Mesenchymal stem cell (in vitro differentiated cells and primary cell): ENCODE data around the gene STRAP.

Experiments used
- DNase-seq: peaks from one replicate; pipeline ENCODE4 v3.0.0-alpha.2; 2013
- H2AFZ ChIP-seq: one replicate; pipeline ENCODE4 v1.6.1; 2013; ENCODE audit warnings: low read depth, mild to moderate bottlenecking, control low read depth, inconsistent platforms, low read length, moderate library complexity
- H2AK5ac ChIP-seq: 2 replicates; pipeline ENCODE4 v1.6.1; 2013; ENCODE audit warnings: low read length, moderate library complexity, mild to moderate bottlenecking, inconsistent platforms; ENCODE audit not compliant: severe bottlenecking
- H2BK120ac ChIP-seq: one replicate; pipeline ENCODE4 v1.6.1; 2013; ENCODE audit warnings: low read depth, mild to moderate bottlenecking, inconsistent platforms, low read length, moderate library complexity
- H2BK12ac ChIP-seq, 2 experiments: one replicate each; pipeline ENCODE4 v1.6.1; 2013; ENCODE audit warnings: inconsistent platforms in 2 of 2, low read length in 2 of 2, mild to moderate bottlenecking in 2 of 2, moderate library complexity in 2 of 2, control low read depth in 1 of 2
- H2BK15ac ChIP-seq: one replicate; pipeline ENCODE4 v1.6.1; 2013; ENCODE audit warnings: mild to moderate bottlenecking, low read depth, inconsistent platforms; ENCODE audit not compliant: poor library complexity, severe bottlenecking
- H2BK5ac ChIP-seq: 2 replicates; pipeline ENCODE4 v1.6.1; 2013; ENCODE audit warnings: low read depth, mild to moderate bottlenecking, low read length, control low read depth, inconsistent platforms; ENCODE audit not compliant: poor library complexity, severe bottlenecking
- H3K14ac ChIP-seq, 2 experiments: one replicate each; pipeline ENCODE4 v1.6.1; 2013; ENCODE audit warnings: inconsistent platforms in 2 of 2, low read length in 2 of 2, control low read depth in 1 of 2, mild to moderate bottlenecking in 1 of 2, moderate library complexity in 1 of 2
- H3K18ac ChIP-seq, 2 experiments: one replicate each; pipeline ENCODE4 v1.6.1; 2013; ENCODE audit warnings: inconsistent platforms in 2 of 2, low read length in 2 of 2, control low read depth in 1 of 2, low read depth in 1 of 2, mild to moderate bottlenecking in 1 of 2
- H3K23ac ChIP-seq, 2 experiments: one replicate each; pipeline ENCODE4 v1.6.1; 2013; ENCODE audit warnings: inconsistent platforms in 2 of 2, low read length in 2 of 2, mild to moderate bottlenecking in 2 of 2, moderate library complexity in 2 of 2, control low read depth in 1 of 2
- H3K27ac ChIP-seq: 2 replicates; pipeline ENCODE4 v1.5.1; 2013; ENCODE audit warnings: mild to moderate bottlenecking, moderate library complexity, low read length, control low read depth, inconsistent platforms; ENCODE audit not compliant: poor library complexity, severe bottlenecking
- H3K27me3 ChIP-seq, 2 experiments: 2 replicates each; pipeline versions ENCODE4 v1.6.1 to v1.7.0; 2013; ENCODE audit warnings: low read length in 2 of 2, mild to moderate bottlenecking in 2 of 2, moderate library complexity in 2 of 2, control low read depth in 1 of 2, inconsistent platforms in 1 of 2; ENCODE audit not compliant: control insufficient read depth in 1 of 2, insufficient read depth in 1 of 2
- H3K36me3 ChIP-seq, 2 experiments: 2 replicates each; pipeline versions ENCODE4 v1.6.1 to v1.7.0; 2013; ENCODE audit warnings: low read length in 2 of 2, control low read depth in 1 of 2, inconsistent platforms in 1 of 2, low read depth in 1 of 2, mild to moderate bottlenecking in 1 of 2; ENCODE audit not compliant: insufficient read depth in 2 of 2, control insufficient read depth in 1 of 2
- H3K4ac ChIP-seq, 2 experiments: one replicate each; pipeline ENCODE4 v1.6.1; 2013; ENCODE audit warnings: inconsistent platforms in 2 of 2, low read length in 2 of 2, mild to moderate bottlenecking in 2 of 2, moderate library complexity in 2 of 2, control low read depth in 1 of 2, low read depth in 1 of 2
- H3K4me1 ChIP-seq: 2 replicates; pipeline ENCODE4 v1.6.1; 2013; ENCODE audit warnings: low read depth, low read length, control low read depth; ENCODE audit not compliant: control insufficient read depth, insufficient read depth
- H3K4me2 ChIP-seq: 2 replicates; pipeline ENCODE4 v1.6.1; 2013; ENCODE audit warnings: low read length, mild to moderate bottlenecking, inconsistent platforms; ENCODE audit not compliant: poor library complexity, severe bottlenecking
- H3K4me3 ChIP-seq, 2 experiments: 2 replicates each; pipeline versions ENCODE4 v1.5.1 to v1.7.0; 2013; ENCODE audit warnings: low read length in 2 of 2, mild to moderate bottlenecking in 2 of 2, control low read depth in 1 of 2, low read depth in 1 of 2; ENCODE audit not compliant: insufficient read depth in 1 of 2
- H3K79me1 ChIP-seq: replicated peaks from 2 replicates; pipeline ENCODE4 v1.6.1; 2013; ENCODE audit warnings: mild to moderate bottlenecking, control low read depth, low read length, inconsistent platforms; ENCODE audit not compliant: poor library complexity, severe bottlenecking
- H3K9ac ChIP-seq: 2 replicates; pipeline ENCODE4 v1.7.0; 2013; ENCODE audit warnings: mild to moderate bottlenecking, low read length, moderate library complexity
- H3K9me3 ChIP-seq: 2 replicates; pipeline ENCODE4 v1.7.0; 2013; ENCODE audit warnings: mild to moderate bottlenecking, low read length; ENCODE audit not compliant: control insufficient read depth
- H4K8ac ChIP-seq: one replicate; pipeline ENCODE4 v1.6.1; 2013; ENCODE audit warnings: inconsistent platforms, mild to moderate bottlenecking, low read length, moderate library complexity
- H4K91ac ChIP-seq: one replicate; pipeline ENCODE4 v1.6.1; 2013; ENCODE audit warnings: mild to moderate bottlenecking, low read length, inconsistent platforms
- WGBS: methylation state at CpG from one replicate; pipeline ENCODE4 v1.1.7; 2013; ENCODE audit warnings: mixed read lengths; 5-methylcytosine and 5-hydroxymethylcytosine counted together

The STRAP gene

GRCh38 chr12:15848606-15849005 lies 33.6 kb upstream of the STRAP start:
- Histone ChIP-seq H3K4ac (no peak overlapping the region), H3K79me1 (no peaks in the 10 kb centered on the region), H3K36me3 (no peaks in the 10 kb centered on the region), H2BK120ac (no peak overlapping the region), H3K9ac (no peak overlapping the region), H2BK12ac (no peak overlapping the region), H3K23ac (no peak overlapping the region), H3K9me3 (no peaks in the 10 kb centered on the region), H3K4me1 (no peaks in the 10 kb centered on the region), H3K4me2 (no peak overlapping the region), H3K4me3 (no peak overlapping the region), H4K8ac (no peak overlapping the region), H3K27ac (no peak overlapping the region), H2BK15ac (no peak overlapping the region), H4K91ac (no peak overlapping the region), H2AFZ (no peak overlapping the region), H3K27me3 (no peaks in the 10 kb centered on the region), H3K14ac (no peak overlapping the region), H2AK5ac (no peak overlapping the region), H2BK5ac (no peak overlapping the region), H3K18ac (no peak overlapping the region)
- 100% methylated on average over 1 of the region's 1 CpG for WGBS
- DNase-seq: no peak

GRCh38 chr12:15851045-15851620 lies 31.1 kb upstream of the STRAP start:
- Histone ChIP-seq H2BK5ac (no peak overlapping the region), H3K14ac (no peak overlapping the region), H2BK120ac (no peak overlapping the region), H3K4me1 (peaks cover 1% of the 10 kb centered on the region), H3K9ac (no peak overlapping the region), H2BK12ac (no peak overlapping the region), H3K4me3 (no peak overlapping the region), H3K27me3 (no peaks in the 10 kb centered on the region), H3K4ac (no peak overlapping the region), H4K91ac (no peak overlapping the region), H3K18ac (no peak overlapping the region), H3K9me3 (no peaks in the 10 kb centered on the region), H3K23ac (no peak overlapping the region), H3K79me1 (no peaks in the 10 kb centered on the region), H2BK15ac (no peak overlapping the region), H3K27ac (no peak overlapping the region), H3K4me2 (no peak overlapping the region), H2AFZ (no peak overlapping the region), H3K36me3 (no peaks in the 10 kb centered on the region), H2AK5ac (no peak overlapping the region), H4K8ac (no peak overlapping the region)
- peak; percentile 54 for DNase-seq
- WGBS: 43% methylated on average over 3 of the region's 3 CpGs

GRCh38 chr12:15851919-15852318 lies 30.3 kb upstream of the STRAP start:
- H2BK120ac ChIP-seq: no peak overlapping the region
- no peak overlapping the region for H3K23ac ChIP-seq

DNA sequence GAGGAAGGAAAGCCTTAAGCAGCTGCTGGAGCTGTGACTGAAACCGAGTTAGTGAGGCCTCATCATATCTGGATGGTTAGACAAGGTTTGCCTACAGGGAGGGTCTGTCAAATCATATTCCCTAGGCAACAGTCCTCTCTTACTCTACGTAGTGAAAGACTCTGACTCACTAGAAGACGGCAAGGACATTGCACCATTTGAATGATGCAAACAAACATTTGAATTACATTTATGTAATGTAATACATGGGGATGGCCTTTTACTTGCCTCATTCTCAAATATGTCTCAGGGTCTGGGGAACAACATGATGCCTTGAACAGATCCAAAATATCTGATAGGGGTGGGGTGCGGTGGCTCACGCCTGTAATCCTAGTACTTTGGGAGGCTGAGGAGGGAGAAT lies 29.8 kb upstream of the STRAP start:
- no peak overlapping the region for H2AK5ac ChIP-seq
- DNase-seq: peak; percentile 84
- H3K4me1 ChIP-seq: peaks cover 1% of the 10 kb centered on the region

More at GRCh38 chr12:15851919-15852318, 30.3 kb upstream of the STRAP start:
- DNase-seq: no peak
- no peaks in the 10 kb centered on the region for H3K79me1 ChIP-seq
- H3K4me3 ChIP-seq: no peak overlapping the region
- no peak overlapping the region for H2BK15ac ChIP-seq
- no peak overlapping the region for H3K4me2 ChIP-seq
- no peak overlapping the region for H2AK5ac ChIP-seq
- no peaks in the 10 kb centered on the region for H3K36me3 ChIP-seq
- no peak overlapping the region for H4K91ac ChIP-seq
- no peak overlapping the region for H2BK5ac ChIP-seq
- H3K9ac ChIP-seq: no peak overlapping the region
- H3K27me3 ChIP-seq: no peaks in the 10 kb centered on the region
- no peak overlapping the region for H3K18ac ChIP-seq
- H3K14ac ChIP-seq: no peak overlapping the region
- H3K4ac ChIP-seq: no peak overlapping the region
- H4K8ac ChIP-seq: no peak overlapping the region
- no peak overlapping the region for H3K27ac ChIP-seq
- no peak overlapping the region for H2AFZ ChIP-seq
- 86% methylated on average over 3 of the region's 3 CpGs for WGBS
- peak overlapping the region in 1 of 2 experiments; percentile 12 for H2BK12ac ChIP-seq
- H3K9me3 ChIP-seq: no peaks in the 10 kb centered on the region
- H3K4me1 ChIP-seq: peaks cover 1% of the 10 kb centered on the region

More for the DNA sequence above, 29.8 kb upstream of the STRAP start:
- no peaks in the 10 kb centered on the region for H3K9me3 ChIP-seq
- no peaks in the 10 kb centered on the region for H3K27me3 ChIP-seq
- H3K27ac ChIP-seq: no peak overlapping the region
- H3K9ac ChIP-seq: no peak overlapping the region
- H2AFZ ChIP-seq: no peak overlapping the region
- no peak overlapping the region for H2BK5ac ChIP-seq
- WGBS: 85% methylated on average over 4 of the region's 5 CpGs
- H4K91ac ChIP-seq: no peak overlapping the region
- no peak overlapping the region for H3K23ac ChIP-seq
- H2BK15ac ChIP-seq: no peak overlapping the region
- H3K14ac ChIP-seq: no peak overlapping the region
- no peaks in the 10 kb centered on the region for H3K79me1 ChIP-seq
- H4K8ac ChIP-seq: no peak overlapping the region
- H3K4me2 ChIP-seq: no peak overlapping the region
- H2BK12ac ChIP-seq: peak overlapping the region in 1 of 2 experiments; percentile 12
- no peaks in the 10 kb centered on the region for H3K36me3 ChIP-seq
- H3K4me3 ChIP-seq: no peak overlapping the region
- no peak overlapping the region for H3K18ac ChIP-seq
- H3K4ac ChIP-seq: no peak overlapping the region
- no peak overlapping the region for H2BK120ac ChIP-seq
